Measurements from ENCODE around the gene NUP133. TPM values are rescaled to one million over a fixed set of nuclear protein-coding genes. Genes with fewer than 3 reads are reported as not detected.

The NUP133 gene
- polyA plus RNA-seq, 1 experiment, result 20.8 TPM

- CTCF ChIA-PET, result no interaction called here
- Histone ChIP-seq H3K4me3 (ENCODE audit: low read depth, low read length) (no peak overlapping the region), H3K27me3 (ENCODE audit: control insufficient read depth, insufficient read depth, low read length) (no peaks in the 10 kb centered on the region), H3K36me3 (ENCODE audit: control insufficient read depth, insufficient read depth, low read length) (peaks cover 8% of the 10 kb centered on the region)
- no peak for TF ChIP-seq CTCF (IDR thresholded peaks at IDR 0.05; ENCODE audit: insufficient read depth, low read depth, low read length)
- no peak for DNase-seq (ENCODE audit: low read depth)
- POLR2A ChIA-PET, result no interaction called here
Observed at GRCh38 chr1:229538945-229539344, 30.8 kb upstream of the NUP133 start.

- ChIA-PET POLR2A (no interaction called here), CTCF (no interaction called here)
- DNase-seq (ENCODE audit: low read depth), result no peak
- Histone ChIP-seq H3K4me3 (ENCODE audit: low read depth, low read length) (no peak overlapping the region), H3K27me3 (ENCODE audit: control insufficient read depth, insufficient read depth, low read length) (no peaks in the 10 kb centered on the region), H3K36me3 (ENCODE audit: control insufficient read depth, insufficient read depth, low read length) (peaks cover 9% of the 10 kb centered on the region)
- TF ChIP-seq CTCF (IDR thresholded peaks at IDR 0.05; ENCODE audit: insufficient read depth, low read depth, low read length), result no peak
Observed at GRCh38 chr1:229537894-229538293, 29.8 kb upstream of the NUP133 start.

GRCh38 chr1:229536982-229537381 is 28.8 kb upstream of the NUP133 start:
- Histone ChIP-seq H3K27me3 (ENCODE audit: control insufficient read depth, insufficient read depth, low read length) (no peaks in the 10 kb centered on the region), H3K4me3 (ENCODE audit: low read depth, low read length) (no peak overlapping the region), H3K36me3 (ENCODE audit: control insufficient read depth, insufficient read depth, low read length) (peaks cover 9% of the 10 kb centered on the region)
- ChIA-PET CTCF (no interaction called here), POLR2A (interaction anchor here (0.6 kb wide), 1 partner anchor 9 kb away, joined by 5 read pairs; no protein-coding TSS in a partner anchor)
- TF ChIP-seq CTCF (IDR thresholded peaks at IDR 0.05; ENCODE audit: insufficient read depth, low read depth, low read length), result no peak
- DNase-seq (ENCODE audit: low read depth), result no peak

- POLR2A ChIA-PET, result interaction anchor here (0.7 kb wide), 1 partner anchor 571 kb away, joined by 11 read pairs; no protein-coding TSS in a partner anchor
- DNase-seq (ENCODE audit: low read depth), result no peak
- TF ChIP-seq CTCF (IDR thresholded peaks at IDR 0.05; ENCODE audit: insufficient read depth, low read depth, low read length), result no peak
- H3K36me3 ChIP-seq (ENCODE audit: control insufficient read depth, insufficient read depth, low read length), result peaks cover 10% of the 10 kb centered on the region
- CTCF ChIA-PET, result no interaction called here
- H3K4me3 ChIP-seq (ENCODE audit: low read depth, low read length), result no peak overlapping the region
- H3K27me3 ChIP-seq (ENCODE audit: control insufficient read depth, insufficient read depth, low read length), result no peaks in the 10 kb centered on the region
Observed at GRCh38 chr1:229535230-229535629, 27.1 kb upstream of the NUP133 start.

- CTCF ChIA-PET, result no interaction called here
- no peak overlapping the region for H3K4me3 ChIP-seq (ENCODE audit: low read depth, low read length)
- DNase-seq (ENCODE audit: low read depth), result no peak
- POLR2A ChIA-PET, result no interaction called here
- peaks cover 13% of the 10 kb centered on the region for H3K36me3 ChIP-seq (ENCODE audit: control insufficient read depth, insufficient read depth, low read length)
- no peaks in the 10 kb centered on the region for H3K27me3 ChIP-seq (ENCODE audit: control insufficient read depth, insufficient read depth, low read length)
- TF ChIP-seq CTCF (IDR thresholded peaks at IDR 0.05; ENCODE audit: insufficient read depth, low read depth, low read length), result no peak
Observed at GRCh38 chr1:229531326-229531725, 23.2 kb upstream of the NUP133 start.

All from BJ (cell line).